ENCODE results near the gene NEB. TPM values are rescaled to one million over a fixed set of nuclear protein-coding genes. Genes with fewer than 3 reads are reported as not detected.
A peak's percentile ranks its signal among the peaks of the same experiment; 100 is the strongest.
"Not testable (repeated sequence)": the region's sequence is repeated elsewhere in the genome, so short reads cannot be mapped to it uniquely, and the experiment has no call there.

The NEB gene
- total RNA-seq, 2 donors from 2014 or later = 1.1 to 1.2 TPM

- Mint-ChIP-seq H3K9me3 (no peaks in the 10 kb centered on the region), H3K4me1 (ENCODE audit: low read depth) (no peaks in the 10 kb centered on the region), H3K4me3 (no peak overlapping the region), H3K36me3 (ENCODE audit: insufficient read depth in 2 of 2) (no peaks in the 10 kb centered on the region), H3K27ac (no peak overlapping the region), H3K27me3 (ENCODE audit: low read depth) (no peaks in the 10 kb centered on the region)
- DNase-seq (no peak), ATAC-seq (replicated peaks in 1 of 2) (no peak)
Observed at GRCh38 chr2:151569167-151569566, 165.1 kb downstream of the NEB start.

GRCh38 chr2:151568501-151568900 lies 165.8 kb downstream of the NEB start:
- Mint-ChIP-seq H3K4me1 (ENCODE audit: low read depth) (no peaks in the 10 kb centered on the region), H3K4me3 (no peak overlapping the region), H3K36me3 (ENCODE audit: insufficient read depth in 2 of 2) (no peaks in the 10 kb centered on the region), H3K27me3 (ENCODE audit: low read depth) (no peaks in the 10 kb centered on the region), H3K27ac (no peak overlapping the region), H3K9me3 (no peaks in the 10 kb centered on the region)
- no peak for ATAC-seq (replicated peaks in 1 of 2)
- no peak for DNase-seq

- DNase-seq (no peak), ATAC-seq (replicated peaks in 1 of 2) (no peak)
- Mint-ChIP-seq H3K27ac (no peak overlapping the region), H3K4me3 (no peak overlapping the region), H3K36me3 (ENCODE audit: insufficient read depth in 2 of 2) (no peaks in the 10 kb centered on the region), H3K9me3 (no peaks in the 10 kb centered on the region), H3K4me1 (ENCODE audit: low read depth) (no peaks in the 10 kb centered on the region), H3K27me3 (ENCODE audit: low read depth) (no peaks in the 10 kb centered on the region)
Observed at GRCh38 chr2:151567006-151567405, 167.3 kb downstream of the NEB start.

- ATAC-seq (replicated peaks in 1 of 2) (no peak), DNase-seq (no peak)
- Mint-ChIP-seq H3K27me3 (ENCODE audit: low read depth) (no peaks in the 10 kb centered on the region), H3K4me3 (no peak overlapping the region), H3K9me3 (no peaks in the 10 kb centered on the region), H3K4me1 (ENCODE audit: low read depth) (no peaks in the 10 kb centered on the region), H3K36me3 (ENCODE audit: insufficient read depth in 2 of 2) (peaks cover 0 to 4% of the 10 kb centered on the region in 2 donors), H3K27ac (no peak overlapping the region)
Observed at GRCh38 chr2:151562398-151562797, 171.9 kb downstream of the NEB start.

- no peaks in the 10 kb centered on the region for H3K27me3 Mint-ChIP-seq (ENCODE audit: low read depth)
- DNase-seq = no peak
- H3K36me3 Mint-ChIP-seq (ENCODE audit: insufficient read depth in 2 of 2) = peaks cover 4 to 5% of the 10 kb centered on the region in 2 donors
- no peak overlapping the region for H3K4me3 Mint-ChIP-seq
- no peak for ATAC-seq (replicated peaks in 1 of 2)
- H3K4me1 Mint-ChIP-seq (ENCODE audit: low read depth) = peaks cover 9% of the 10 kb centered on the region
- H3K27ac Mint-ChIP-seq = no peak overlapping the region
- peaks cover 3% of the 10 kb centered on the region in 2 donors for H3K9me3 Mint-ChIP-seq
Observed at GRCh38 chr2:151560289-151560688, 174.0 kb downstream of the NEB start.

DNA sequence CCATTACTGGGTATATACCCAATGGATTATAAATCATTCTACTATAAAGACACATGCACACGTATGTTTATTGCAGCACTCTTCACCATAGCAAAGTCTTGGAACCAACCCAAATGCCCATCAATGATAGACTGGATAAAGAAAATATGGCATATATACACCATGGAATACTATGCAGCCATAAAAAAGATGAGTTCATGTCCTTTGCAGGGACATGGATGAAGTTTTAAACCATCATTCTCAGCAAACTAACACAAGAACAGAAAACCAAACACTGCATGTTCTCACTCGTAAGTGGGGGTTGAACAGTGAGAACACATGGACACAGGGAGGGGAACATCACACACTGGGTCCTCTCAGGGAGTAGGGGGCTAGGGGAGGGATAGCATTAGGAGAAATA lies 174.8 kb downstream of the NEB start:
- H3K9me3 Mint-ChIP-seq; H3K27ac Mint-ChIP-seq; H3K4me1 Mint-ChIP-seq (ENCODE audit: low read depth); H3K27me3 Mint-ChIP-seq (ENCODE audit: low read depth); DNase-seq; ATAC-seq (replicated peaks in 1 of 2); H3K4me3 Mint-ChIP-seq; H3K36me3 Mint-ChIP-seq (ENCODE audit: insufficient read depth in 2 of 2): not testable (repeated sequence)

DNA sequence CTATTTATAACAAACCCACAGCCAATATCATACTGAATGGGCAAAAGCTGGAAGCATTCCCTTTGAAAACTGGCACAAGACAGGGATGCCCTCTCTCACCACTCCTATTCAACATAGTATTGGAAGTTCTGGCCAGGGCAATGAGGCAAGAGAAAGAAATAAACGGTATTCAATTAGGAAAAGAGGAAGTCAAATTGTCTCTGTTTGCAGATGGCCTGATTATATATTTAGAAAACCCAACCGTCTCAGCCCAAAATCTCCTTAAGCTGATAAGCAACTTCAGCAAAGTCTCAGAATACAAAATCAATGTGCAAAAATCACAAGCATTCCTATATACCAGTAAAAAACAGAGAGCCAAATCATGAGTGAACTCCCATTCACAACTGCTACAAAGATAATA lies 176.4 kb downstream of the NEB start:
- not testable (repeated sequence) for H3K27me3 Mint-ChIP-seq (ENCODE audit: low read depth); H3K9me3 Mint-ChIP-seq; H3K27ac Mint-ChIP-seq; ATAC-seq (replicated peaks in 1 of 2); H3K4me3 Mint-ChIP-seq; H3K4me1 Mint-ChIP-seq (ENCODE audit: low read depth); DNase-seq; H3K36me3 Mint-ChIP-seq (ENCODE audit: insufficient read depth in 2 of 2)

GRCh38 chr2:151556121-151556520 lies 178.2 kb downstream of the NEB start:
- H3K27ac Mint-ChIP-seq = no peak overlapping the region
- no peak overlapping the region for H3K4me3 Mint-ChIP-seq
- ATAC-seq (replicated peaks in 1 of 2) (peak; percentile 48 to 66), DNase-seq (no peak)
- H3K36me3 Mint-ChIP-seq (ENCODE audit: insufficient read depth in 2 of 2) = peaks cover 4 to 5% of the 10 kb centered on the region in 2 donors
- H3K27me3 Mint-ChIP-seq (ENCODE audit: low read depth) = no peaks in the 10 kb centered on the region
- peaks cover 3% of the 10 kb centered on the region in 2 donors for H3K9me3 Mint-ChIP-seq
- peaks cover 9% of the 10 kb centered on the region for H3K4me1 Mint-ChIP-seq (ENCODE audit: low read depth)

GRCh38 chr2:151552287-151552686 lies 182.0 kb downstream of the NEB start:
- Mint-ChIP-seq H3K27me3 (ENCODE audit: low read depth) (no peaks in the 10 kb centered on the region), H3K4me3 (no peak overlapping the region), H3K27ac (no peak overlapping the region), H3K36me3 (ENCODE audit: insufficient read depth in 2 of 2) (peaks cover 0 to 5% of the 10 kb centered on the region in 2 donors), H3K4me1 (ENCODE audit: low read depth) (peaks cover 9% of the 10 kb centered on the region), H3K9me3 (peaks cover 3% of the 10 kb centered on the region in 2 donors)
- ATAC-seq (replicated peaks in 1 of 2) (no peak), DNase-seq (no peak)

- no peaks in the 10 kb centered on the region for H3K27me3 Mint-ChIP-seq (ENCODE audit: low read depth)
- no peak overlapping the region for H3K4me3 Mint-ChIP-seq
- ATAC-seq (replicated peaks in 1 of 2) (no peak), DNase-seq (no peak)
- H3K27ac Mint-ChIP-seq = no peak overlapping the region
- H3K9me3 Mint-ChIP-seq = peaks cover 0 to under 1% of the 10 kb centered on the region in 2 donors
- H3K4me1 Mint-ChIP-seq (ENCODE audit: low read depth) = peaks cover 8% of the 10 kb centered on the region
- H3K36me3 Mint-ChIP-seq (ENCODE audit: insufficient read depth in 2 of 2) = peaks cover 0 to 2% of the 10 kb centered on the region in 2 donors
Observed at GRCh38 chr2:151551556-151551955, 182.7 kb downstream of the NEB start.

GRCh38 chr2:151549191-151549590 lies 185.1 kb downstream of the NEB start:
- no peaks in the 10 kb centered on the region for H3K4me1 Mint-ChIP-seq (ENCODE audit: low read depth)
- no peaks in the 10 kb centered on the region for H3K9me3 Mint-ChIP-seq
- H3K27me3 Mint-ChIP-seq (ENCODE audit: low read depth) = no peaks in the 10 kb centered on the region
- no peak overlapping the region for H3K27ac Mint-ChIP-seq
- H3K4me3 Mint-ChIP-seq = no peak overlapping the region
- DNase-seq (no peak), ATAC-seq (replicated peaks in 1 of 2) (no peak)
- no peaks in the 10 kb centered on the region for H3K36me3 Mint-ChIP-seq (ENCODE audit: insufficient read depth in 2 of 2)

- Mint-ChIP-seq H3K4me3 (no peak overlapping the region), H3K4me1 (ENCODE audit: low read depth) (no peaks in the 10 kb centered on the region), H3K27ac (no peak overlapping the region), H3K9me3 (no peaks in the 10 kb centered on the region), H3K36me3 (ENCODE audit: insufficient read depth in 2 of 2) (no peaks in the 10 kb centered on the region), H3K27me3 (ENCODE audit: low read depth) (no peaks in the 10 kb centered on the region)
- DNase-seq = no peak
- ATAC-seq (replicated peaks in 1 of 2) = no peak
Observed at GRCh38 chr2:151544449-151544848, 189.8 kb downstream of the NEB start.

GRCh38 chr2:151543876-151544275 lies 190.4 kb downstream of the NEB start:
- no peaks in the 10 kb centered on the region for H3K4me1 Mint-ChIP-seq (ENCODE audit: low read depth)
- no peak overlapping the region for H3K4me3 Mint-ChIP-seq
- H3K27ac Mint-ChIP-seq = no peak overlapping the region
- DNase-seq = no peak
- H3K9me3 Mint-ChIP-seq = no peaks in the 10 kb centered on the region
- H3K27me3 Mint-ChIP-seq (ENCODE audit: low read depth) = no peaks in the 10 kb centered on the region
- no peak for ATAC-seq (replicated peaks in 1 of 2)
- H3K36me3 Mint-ChIP-seq (ENCODE audit: insufficient read depth in 2 of 2) = no peaks in the 10 kb centered on the region

GRCh38 chr2:151534001-151534400 lies 200.3 kb downstream of the NEB start:
- ATAC-seq (replicated peaks in 1 of 2) (no peak), DNase-seq (no peak)
- Mint-ChIP-seq H3K36me3 (ENCODE audit: insufficient read depth in 2 of 2) (no peaks in the 10 kb centered on the region), H3K9me3 (no peaks in the 10 kb centered on the region), H3K4me1 (ENCODE audit: low read depth) (no peaks in the 10 kb centered on the region), H3K27me3 (ENCODE audit: low read depth) (no peaks in the 10 kb centered on the region), H3K4me3 (no peak overlapping the region), H3K27ac (no peak overlapping the region)
